IMR-90 (cell line): ENCODE data around the gene SNX2. TPM values are rescaled to one million over a fixed set of nuclear protein-coding genes. Genes with fewer than 3 reads are reported as not detected.

Experiments used
- ATAC-seq: fragments of 200-7000 bp; cut with Tn5 transposase; 2 replicates; pipeline ENCODE4 v1.9.1; 2020; ENCODE audit warnings: low read depth, mild to moderate bottlenecking, moderate library complexity
- BruUV-seq: library from RNA; stranded (reverse); fragments of 400-500 nt; replicated peaks from 2 replicates; lab custom pipeline; 2021; lab: Mats Ljungman, UMichigan
- CTCF ChIA-PET: fragments of 300-600 bp; formaldehyde crosslinking; extraction: SDS; loops from one replicate; lab custom pipeline; 2021; ENCODE audit warnings: antibody characterized with exemption; lab: Yijun Ruan, JAX
- POLR2A ChIA-PET: fragments of 300-600 bp; sonication (Branson Sonifier 250); formaldehyde crosslinking; loops from one replicate; lab custom pipeline; 2022; ENCODE audit warnings: antibody characterized with exemption; ENCODE audit not compliant: unreplicated experiment; lab: Charles Lee
- DNase-seq: peaks from one replicate; pipeline ENCODE4 v3.0.0; 2013
- H2AFZ ChIP-seq: replicated peaks from 2 replicates; pipeline ENCODE3; 2013; ENCODE audit warnings: low read length, mild to moderate bottlenecking; ENCODE audit not compliant: poor library complexity
- H2AK5ac ChIP-seq: 2 replicates; pipeline ENCODE4 v1.6.1; 2013; ENCODE audit warnings: low read depth, low read length, inconsistent platforms
- H2AK9ac ChIP-seq: replicated peaks from 2 replicates; pipeline ENCODE3; 2013; ENCODE audit warnings: mild to moderate bottlenecking, low read depth, low read length, moderate library complexity; ENCODE audit not compliant: poor library complexity
- H2BK120ac ChIP-seq: 2 replicates; pipeline ENCODE4 v1.6.1; 2013; ENCODE audit warnings: low read depth, low read length, inconsistent platforms
- H2BK15ac ChIP-seq: 3 replicates; pipeline ENCODE4 v1.6.1; 2013; ENCODE audit warnings: low read depth, low read length, inconsistent platforms
- H2BK20ac ChIP-seq: 2 replicates; pipeline ENCODE4 v1.6.1; 2013; ENCODE audit warnings: low read depth, mild to moderate bottlenecking, inconsistent platforms, low read length, moderate library complexity
- H2BK5ac ChIP-seq: 2 replicates; pipeline ENCODE4 v1.6.1; 2013; ENCODE audit warnings: mild to moderate bottlenecking, low read depth, low read length, inconsistent platforms; ENCODE audit not compliant: poor library complexity, severe bottlenecking
- H3K14ac ChIP-seq: replicated peaks from 2 replicates; pipeline ENCODE4 v1.6.1; 2013; ENCODE audit warnings: low read depth, low read length, inconsistent platforms
- H3K18ac ChIP-seq: 2 replicates; pipeline ENCODE4 v1.6.1; 2013; ENCODE audit warnings: low read depth, low read length, control low read depth
- H3K23ac ChIP-seq: 2 replicates; pipeline ENCODE4 v1.6.1; 2013; ENCODE audit warnings: low read depth, low read length, inconsistent platforms
- H3K27ac ChIP-seq: 2 replicates; pipeline ENCODE4 v1.5.1; 2013; ENCODE audit warnings: mild to moderate bottlenecking, control low read depth, low read length; ENCODE audit not compliant: insufficient read depth
- H3K27me3 ChIP-seq: 2 replicates; pipeline ENCODE4 v1.6.1; 2013; ENCODE audit warnings: low read length; ENCODE audit not compliant: control insufficient read depth, insufficient read depth
- H3K36me3 ChIP-seq: 2 replicates; pipeline ENCODE4 v1.6.1; 2013; ENCODE audit warnings: low read length, mixed read lengths; ENCODE audit not compliant: control insufficient read depth, insufficient read depth
- H3K4ac ChIP-seq: 2 replicates; pipeline ENCODE4 v1.6.1; 2013; ENCODE audit warnings: low read depth, low read length, inconsistent platforms
- H3K4me1 ChIP-seq: 2 replicates; pipeline ENCODE4 v1.6.1; 2013; ENCODE audit warnings: low read length, mixed read lengths; ENCODE audit not compliant: control insufficient read depth, insufficient read depth
- H3K4me2 ChIP-seq: 2 replicates; pipeline ENCODE4 v1.6.1; 2013; ENCODE audit warnings: low read depth, mild to moderate bottlenecking, control low read depth, low read length, moderate library complexity
- H3K4me3 ChIP-seq: 2 replicates; pipeline ENCODE4 v1.5.1; 2013; ENCODE audit warnings: low read depth, mild to moderate bottlenecking, control low read depth, low read length, moderate library complexity; ENCODE audit not compliant: insufficient read depth
- H3K56ac ChIP-seq: 2 replicates; pipeline ENCODE4 v1.6.1; 2013; ENCODE audit warnings: low read length, inconsistent platforms; ENCODE audit not compliant: insufficient read depth; ENCODE audit errors: extremely low read depth
- H3K79me1 ChIP-seq, 2 experiments: 2 replicates each; pipeline ENCODE4 v1.6.1; 2013; ENCODE audit warnings: low read length in 2 of 2, inconsistent platforms in 1 of 2, low read depth in 1 of 2
- H3K9ac ChIP-seq: 2 replicates; pipeline ENCODE4 v1.6.1; 2013; ENCODE audit warnings: low read depth, low read length, control low read depth
- H3K9me1 ChIP-seq: 2 replicates; pipeline ENCODE4 v1.6.1; 2013; ENCODE audit warnings: low read length, inconsistent platforms; ENCODE audit not compliant: insufficient read depth
- H3K9me3 ChIP-seq: 2 replicates; pipeline ENCODE4 v1.6.1; 2013; ENCODE audit warnings: low read length; ENCODE audit not compliant: control insufficient read depth, insufficient read depth
- H4K20me1 ChIP-seq: 2 replicates; pipeline ENCODE4 v1.6.1; 2013; ENCODE audit warnings: low read length, inconsistent platforms; ENCODE audit not compliant: insufficient read depth
- H4K5ac ChIP-seq: 2 replicates; pipeline ENCODE4 v1.6.1; 2013; ENCODE audit warnings: mild to moderate bottlenecking, low read depth, low read length, control low read depth
- H4K8ac ChIP-seq, 2 experiments: 2 replicates each; pipeline ENCODE4 v1.6.1; 2013; ENCODE audit warnings: low read depth in 2 of 2, low read length in 2 of 2, control low read depth in 1 of 2, inconsistent platforms in 1 of 2
- H4K91ac ChIP-seq: 2 replicates; pipeline ENCODE4 v1.6.1; 2013; ENCODE audit warnings: low read depth, low read length, inconsistent platforms; ENCODE audit not compliant: insufficient read depth
- BHLHE40 ChIP-seq: fragments of 150-350 bp; IDR thresholded peaks from 2 replicates; pipeline ENCODE4 v1.6.1; 2016; ENCODE audit warnings: mild to moderate bottlenecking, low read depth, low read length
- CHD1 ChIP-seq: IDR thresholded peaks from 2 replicates; pipeline ENCODE4 v1.6.1; 2012; ENCODE audit warnings: low read depth, low read length, improper control_type of control experiment
- CTCF ChIP-seq: conservative IDR thresholded peaks from 2 replicates; pipeline ENCODE4 v1.5.1; 2012; ENCODE audit warnings: mild to moderate bottlenecking, low read depth, low read length, improper control_type of control experiment
- MAFK ChIP-seq: IDR thresholded peaks from 2 replicates; pipeline ENCODE4 v1.6.1; 2012; ENCODE audit warnings: low read depth, low read length, improper control_type of control experiment
- MAZ ChIP-seq: IDR thresholded peaks from 2 replicates; pipeline ENCODE4 v1.6.1; 2012; ENCODE audit warnings: low read depth, mild to moderate bottlenecking, low read length, improper control_type of control experiment, moderate library complexity, borderline replicate concordance
- MXI1 ChIP-seq: IDR thresholded peaks from 2 replicates; pipeline ENCODE4 v1.6.1; 2012; ENCODE audit warnings: low read depth, mild to moderate bottlenecking, low read length, moderate library complexity, borderline replicate concordance
- NFE2L2 ChIP-seq: fragments of 150-350 bp; IDR thresholded peaks from 2 replicates; pipeline ENCODE4 v1.6.1; 2016; ENCODE audit warnings: low read depth, mild to moderate bottlenecking, low read length
- RAD21 ChIP-seq: IDR thresholded peaks from 2 replicates; pipeline ENCODE4 v1.6.1; 2012; ENCODE audit warnings: low read length, improper control_type of control experiment
- SMC3 ChIP-seq: fragments of 150-350 bp; IDR thresholded peaks from 2 replicates; pipeline ENCODE4 v1.6.1; 2016; ENCODE audit warnings: low read depth, mild to moderate bottlenecking, antibody characterized with exemption, low read length, moderate library complexity
- WGBS, 2 experiments: methylation state at CpG; one replicate each; pipeline versions ENCODE4 v1.1.5 to v1.1.7; 2013; ENCODE audit warnings: missing lambda C conversion rate in 2 of 2; ENCODE audit not compliant: insufficient read length in 1 of 2; ENCODE audit errors: extremely low coverage in 2 of 2; 5-methylcytosine and 5-hydroxymethylcytosine counted together
- dilution Hi-C: fragments of 300-500 bp; cut with HindIII; formaldehyde crosslinking; loops from one replicate; pipeline ENCODE4 v1.14.3; 2018; ENCODE audit warnings: low sequenced_read_pairs; ENCODE audit not compliant: unreplicated experiment
- in situ Hi-C: fragments of 300-500 bp; cut with MboI; formaldehyde crosslinking; loops from 3 replicates; pipeline ENCODE4 v1.14.3; 2019; ENCODE audit warnings: low sequenced_read_pairs, inconsistent platforms, mixed read lengths
- intact Hi-C: fragments of 100-400 bp; cut with micrococcal nuclease; formaldehyde crosslinking; loops from 2 replicates; pipeline ENCODE4 v1.10.0; 2022
- polyA plus RNA-seq, 3 experiments: library from polyadenylated mRNA; depleted of rRNA; stranded (reverse); fragments of >200 nt; gene quantifications; 2 replicates each; pipeline ENCODE4 v1.2.3, GENCODE V29; 2012; ENCODE audit warnings: low replicate concordance in 1 of 3
- total RNA-seq: library from RNA; depleted of rRNA; stranded (reverse); fragments of >200 nt; gene quantifications from 2 replicates; pipeline ENCODE4 v1.2.3, GENCODE V29; 2012
- TF ChIP-seq, protein P1 (sequence below): fragments of 150-350 bp; IDR thresholded peaks from 2 replicates; pipeline ENCODE4 v1.6.1; 2017; ENCODE audit warnings: mild to moderate bottlenecking, antibody characterized with exemption, low read length, low read depth
- TF ChIP-seq, protein P2 (sequence below): fragments of 150-350 bp; IDR thresholded peaks from 2 replicates; pipeline ENCODE4 v1.6.1; 2016; ENCODE audit warnings: low read depth, mild to moderate bottlenecking, low read length, moderate library complexity, borderline replicate concordance

Gene SNX2
- total and polyA plus RNA-seq, 2 of the 4 experiments (the other 2 are of a cell fraction), result 26.3 to 52.9 TPM

- no peak overlapping the region for H3K23ac ChIP-seq
- H3K14ac ChIP-seq, result no peak overlapping the region
- H4K5ac ChIP-seq, result no peak overlapping the region
- no peak overlapping the region for H3K18ac ChIP-seq
- no peak overlapping the region for H2AFZ ChIP-seq
- no peak overlapping the region for H4K8ac ChIP-seq
- no peak overlapping the region for H3K9ac ChIP-seq
- no peak overlapping the region for H3K27ac ChIP-seq
- peaks cover 2% of the 10 kb centered on the region for H3K4me1 ChIP-seq
- BruUV-seq, result no TSS peak
- 0 out of 2 replicates have a peak, but pooled peaks cover 4% of the 10 kb centered on the region for H3K9me1 ChIP-seq
- H2AK9ac ChIP-seq, result no peak overlapping the region
- no peaks in the 10 kb centered on the region for H3K27me3 ChIP-seq
- H3K9me3 ChIP-seq, result peaks cover 2% of the 10 kb centered on the region; the same call in 1 of the 2 replicates
- dilution Hi-C loops (no loop called here), intact Hi-C loops (no loop called here), in situ Hi-C loops (no loop called here)
- no peak overlapping the region for H3K4ac ChIP-seq
- no peak for DNase-seq
- no peak for TF ChIP-seq BHLHE40
- TF ChIP-seq CHD1, result no peak
- TF ChIP-seq, protein P1, sequence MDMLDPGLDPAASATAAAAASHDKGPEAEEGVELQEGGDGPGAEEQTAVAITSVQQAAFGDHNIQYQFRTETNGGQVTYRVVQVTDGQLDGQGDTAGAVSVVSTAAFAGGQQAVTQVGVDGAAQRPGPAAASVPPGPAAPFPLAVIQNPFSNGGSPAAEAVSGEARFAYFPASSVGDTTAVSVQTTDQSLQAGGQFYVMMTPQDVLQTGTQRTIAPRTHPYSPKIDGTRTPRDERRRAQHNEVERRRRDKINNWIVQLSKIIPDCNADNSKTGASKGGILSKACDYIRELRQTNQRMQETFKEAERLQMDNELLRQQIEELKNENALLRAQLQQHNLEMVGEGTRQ, result no peak
- TF ChIP-seq RAD21, result no peak
- no peak for TF ChIP-seq CTCF
- no peak for TF ChIP-seq SMC3
- TF ChIP-seq, protein P2, sequence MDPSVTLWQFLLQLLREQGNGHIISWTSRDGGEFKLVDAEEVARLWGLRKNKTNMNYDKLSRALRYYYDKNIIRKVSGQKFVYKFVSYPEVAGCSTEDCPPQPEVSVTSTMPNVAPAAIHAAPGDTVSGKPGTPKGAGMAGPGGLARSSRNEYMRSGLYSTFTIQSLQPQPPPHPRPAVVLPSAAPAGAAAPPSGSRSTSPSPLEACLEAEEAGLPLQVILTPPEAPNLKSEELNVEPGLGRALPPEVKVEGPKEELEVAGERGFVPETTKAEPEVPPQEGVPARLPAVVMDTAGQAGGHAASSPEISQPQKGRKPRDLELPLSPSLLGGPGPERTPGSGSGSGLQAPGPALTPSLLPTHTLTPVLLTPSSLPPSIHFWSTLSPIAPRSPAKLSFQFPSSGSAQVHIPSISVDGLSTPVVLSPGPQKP, result no peak
- TF ChIP-seq MAFK, result no peak
- TF ChIP-seq MAZ, result no peak
- no peak for TF ChIP-seq MXI1
- TF ChIP-seq NFE2L2, result no peak
- H4K91ac ChIP-seq, result no peak overlapping the region
- no peak overlapping the region for H3K4me2 ChIP-seq
- H3K56ac ChIP-seq, result no peak overlapping the region
- no peak overlapping the region for H2BK5ac ChIP-seq
- H2BK20ac ChIP-seq, result no peak overlapping the region
- no CpG with 5 or more reads among the region's 1 CpG for WGBS, 2 experiments
- no peak overlapping the region for H2BK120ac ChIP-seq
- H2AK5ac ChIP-seq, result no peak overlapping the region
- no peak overlapping the region for H3K4me3 ChIP-seq
- H3K79me1 ChIP-seq, result peaks cover under 1 to 28% of the 10 kb centered on the region in 2 experiments
- H2BK15ac ChIP-seq, result no peak overlapping the region
- ChIA-PET CTCF (no interaction called here), POLR2A (no interaction called here)
- 0 out of 2 replicates have a peak, but pooled peaks cover 1% of the 10 kb centered on the region for H3K36me3 ChIP-seq
- H4K20me1 ChIP-seq, result peaks cover 19% of the 10 kb centered on the region
- ATAC-seq, result no peak
Observed at GRCh38 chr5:122785294-122785693, 10.4 kb downstream of the SNX2 start.
